GM19467 (cell line): Measurements from ENCODE around the gene SMAGP.
A peak's percentile ranks its signal among the peaks of the same experiment; 100 is the strongest.
"Not testable (repeated sequence)": the region's sequence is repeated elsewhere in the genome, so short reads cannot be mapped to it uniquely, and the experiment has no call there.

Source experiments
- ATAC-seq: cut with Tn5 transposase; IDR thresholded peaks from one replicate; pipeline ENCODE4 v1.9.1; 2021; ENCODE audit warnings: mild to moderate bottlenecking, moderate library complexity; ENCODE audit not compliant: unreplicated experiment

Gene SMAGP

GRCh38 chr12:51227112-51227511, 43.1 kb downstream of the SMAGP start:
- ATAC-seq: not testable (repeated sequence)

GRCh38 chr12:51225771-51226170, 44.4 kb downstream of the SMAGP start:
- no peak for ATAC-seq

- no peak for ATAC-seq
These were observed 45.0 kb downstream of the SMAGP start for GRCh38 chr12:51225234-51225633.

GRCh38 chr12:51224625-51225024, 45.6 kb downstream of the SMAGP start:
- ATAC-seq: no peak

- no peak for ATAC-seq
These were observed 47.8 kb downstream of the SMAGP start for GRCh38 chr12:51222461-51222860.

- not testable (repeated sequence) for ATAC-seq
These were observed 50.4 kb downstream of the SMAGP start for GRCh38 chr12:51219857-51220256.

- ATAC-seq: no peak
These were observed 50.9 kb downstream of the SMAGP start for GRCh38 chr12:51219322-51219721.

GRCh38 chr12:51218607-51219161, 51.5 kb downstream of the SMAGP start:
- ATAC-seq: no peak

GRCh38 chr12:51217968-51218606, 52.1 kb downstream of the SMAGP start, which contains the start of gene POU6F1:
Gene POU6F1 (minus strand): TSS chr12:51218062. CDS start chr12:51206836, 11,226 bp downstream.
- peak; percentile 48 for ATAC-seq

- ATAC-seq: no peak
These were observed 52.9 kb downstream of the SMAGP start for GRCh38 chr12:51217133-51217967.

GRCh38 chr12:51216642-51217041, 53.6 kb downstream of the SMAGP start:
- ATAC-seq: no peak

GRCh38 chr12:51214895-51215294, 55.3 kb downstream of the SMAGP start:
- no peak for ATAC-seq

- ATAC-seq: no peak
These were observed 59.4 kb downstream of the SMAGP start for GRCh38 chr12:51210690-51211395.

GRCh38 chr12:51209259-51209658, 61.0 kb downstream of the SMAGP start:
- ATAC-seq: no peak

GRCh38 chr12:51208016-51208660, 62.1 kb downstream of the SMAGP start:
- ATAC-seq: no peak

GRCh38 chr12:51205350-51205749, 64.9 kb downstream of the SMAGP start:
- no peak for ATAC-seq

GRCh38 chr12:51202718-51203117, 67.5 kb downstream of the SMAGP start:
- no peak for ATAC-seq

- ATAC-seq: no peak
These were observed 69.4 kb downstream of the SMAGP start for GRCh38 chr12:51200806-51201205.

- no peak for ATAC-seq
These were observed 70.1 kb downstream of the SMAGP start for GRCh38 chr12:51200156-51200555.

GRCh38 chr12:51199366-51199945, 70.8 kb downstream of the SMAGP start:
- ATAC-seq: no peak
